ENCODE results near the gene GALR1. TPM values are rescaled to one million over a fixed set of nuclear protein-coding genes. Genes with fewer than 3 reads are reported as not detected.
"Not testable (repeated sequence)": the region's sequence is repeated elsewhere in the genome, so short reads cannot be mapped to it uniquely, and the experiment has no call there.

GALR1 gene
- total RNA-seq, 2 experiments from 2014 or later: not detected

GRCh38 chr18:77262643-77263465 lies 13.2 kb downstream of the GALR1 start:
- peaks cover 10% of the 10 kb centered on the region for H3K27me3 Mint-ChIP-seq
- H3K9me3 Mint-ChIP-seq: peaks cover 26% of the 10 kb centered on the region
- no peak for DNase-seq
- POLR2A ChIA-PET: no interaction called here
- peaks cover 2% of the 10 kb centered on the region for H3K36me3 Mint-ChIP-seq
- H3K27ac Mint-ChIP-seq: no peak overlapping the region
- no peak for ATAC-seq (ENCODE audit: low read depth)
- no peak overlapping the region for H3K4me3 Mint-ChIP-seq
- no peaks in the 10 kb centered on the region for H3K4me1 Mint-ChIP-seq

GRCh38 chr18:77263466-77263763 lies 13.8 kb downstream of the GALR1 start:
- no peaks in the 10 kb centered on the region for H3K4me1 Mint-ChIP-seq
- no peak for ATAC-seq (ENCODE audit: low read depth)

GRCh38 chr18:77267969-77268368 lies 18.3 kb downstream of the GALR1 start:
- ATAC-seq (ENCODE audit: low read depth) (no peak), DNase-seq (no peak)
- Mint-ChIP-seq H3K4me1 (no peaks in the 10 kb centered on the region), H3K36me3 (no peaks in the 10 kb centered on the region), H3K4me3 (no peak overlapping the region), H3K27me3 (peaks cover 27% of the 10 kb centered on the region), H3K9me3 (peaks cover 17% of the 10 kb centered on the region), H3K27ac (no peak overlapping the region)
- POLR2A ChIA-PET: no interaction called here

More at GRCh38 chr18:77263466-77263763, 13.8 kb downstream of the GALR1 start:
- no peaks in the 10 kb centered on the region for H3K36me3 Mint-ChIP-seq
- peaks cover 23% of the 10 kb centered on the region for H3K9me3 Mint-ChIP-seq
- POLR2A ChIA-PET: no interaction called here
- no peak for DNase-seq
- H3K4me3 Mint-ChIP-seq: no peak overlapping the region
- H3K27ac Mint-ChIP-seq: no peak overlapping the region
- H3K27me3 Mint-ChIP-seq: peaks cover 10% of the 10 kb centered on the region

- peaks cover 17% of the 10 kb centered on the region for H3K9me3 Mint-ChIP-seq
- DNase-seq (no peak), ATAC-seq (ENCODE audit: low read depth) (no peak)
- no peaks in the 10 kb centered on the region for H3K4me1 Mint-ChIP-seq
- H3K36me3 Mint-ChIP-seq: no peaks in the 10 kb centered on the region
- H3K27ac Mint-ChIP-seq: no peak overlapping the region
- H3K4me3 Mint-ChIP-seq: no peak overlapping the region
- H3K27me3 Mint-ChIP-seq: peaks cover 27% of the 10 kb centered on the region
- POLR2A ChIA-PET: no interaction called here
These were observed 18.8 kb downstream of the GALR1 start for GRCh38 chr18:77268456-77268855.

- Mint-ChIP-seq H3K27me3 (peaks cover 28% of the 10 kb centered on the region), H3K4me3 (no peak overlapping the region), H3K4me1 (no peaks in the 10 kb centered on the region), H3K9me3 (peaks cover 2% of the 10 kb centered on the region), H3K36me3 (peaks cover 2% of the 10 kb centered on the region), H3K27ac (no peak overlapping the region)
- no peak for ATAC-seq (ENCODE audit: low read depth)
- POLR2A ChIA-PET: no interaction called here
- DNase-seq: no peak
These were observed 22.2 kb downstream of the GALR1 start for GRCh38 chr18:77271576-77272481.

- ATAC-seq (ENCODE audit: low read depth); H3K4me1 Mint-ChIP-seq; H3K9me3 Mint-ChIP-seq; H3K27me3 Mint-ChIP-seq; H3K36me3 Mint-ChIP-seq; DNase-seq; H3K4me3 Mint-ChIP-seq; POLR2A ChIA-PET; H3K27ac Mint-ChIP-seq: not testable (repeated sequence)
These were observed 41.2 kb downstream of the GALR1 start for GRCh38 chr18:77290841-77291240.

- H3K4me3 Mint-ChIP-seq: no peak overlapping the region
- POLR2A ChIA-PET: no interaction called here
- no peak for DNase-seq
- H3K27me3 Mint-ChIP-seq: peaks cover 3% of the 10 kb centered on the region
- no peaks in the 10 kb centered on the region for H3K9me3 Mint-ChIP-seq
- H3K36me3 Mint-ChIP-seq: no peaks in the 10 kb centered on the region
- ATAC-seq (ENCODE audit: low read depth): no peak
- H3K4me1 Mint-ChIP-seq: no peaks in the 10 kb centered on the region
- H3K27ac Mint-ChIP-seq: no peak overlapping the region
These were observed 48.5 kb downstream of the GALR1 start for GRCh38 chr18:77298172-77298571.

- Mint-ChIP-seq H3K4me3 (no peak overlapping the region), H3K9me3 (no peaks in the 10 kb centered on the region), H3K27me3 (peaks cover 3% of the 10 kb centered on the region), H3K36me3 (no peaks in the 10 kb centered on the region), H3K27ac (no peak overlapping the region), H3K4me1 (no peaks in the 10 kb centered on the region)
- ATAC-seq (ENCODE audit: low read depth) (no peak), DNase-seq (no peak)
- POLR2A ChIA-PET: no interaction called here
These were observed 50.1 kb downstream of the GALR1 start for GRCh38 chr18:77299706-77300105.

GRCh38 chr18:77300579-77300978 lies 50.9 kb downstream of the GALR1 start:
- no peak for DNase-seq
- POLR2A ChIA-PET: no interaction called here
- Mint-ChIP-seq H3K27ac (no peak overlapping the region), H3K4me1 (no peaks in the 10 kb centered on the region), H3K36me3 (no peaks in the 10 kb centered on the region), H3K4me3 (no peak overlapping the region), H3K27me3 (peaks cover 3% of the 10 kb centered on the region), H3K9me3 (no peaks in the 10 kb centered on the region)
- ATAC-seq (ENCODE audit: low read depth): no peak

- ATAC-seq (ENCODE audit: low read depth) (no peak), DNase-seq (no peak)
- POLR2A ChIA-PET: no interaction called here
- Mint-ChIP-seq H3K27ac (no peak overlapping the region), H3K27me3 (no peaks in the 10 kb centered on the region), H3K9me3 (no peaks in the 10 kb centered on the region), H3K4me3 (no peak overlapping the region), H3K36me3 (no peaks in the 10 kb centered on the region), H3K4me1 (no peaks in the 10 kb centered on the region)
These were observed 54.6 kb downstream of the GALR1 start for GRCh38 chr18:77304268-77304667.

GRCh38 chr18:77305676-77306075 lies 56.0 kb downstream of the GALR1 start:
- no peak for ATAC-seq (ENCODE audit: low read depth)
- POLR2A ChIA-PET: no interaction called here
- H3K27ac Mint-ChIP-seq: no peak overlapping the region
- no peaks in the 10 kb centered on the region for H3K4me1 Mint-ChIP-seq
- H3K9me3 Mint-ChIP-seq: no peaks in the 10 kb centered on the region
- no peak overlapping the region for H3K4me3 Mint-ChIP-seq
- H3K36me3 Mint-ChIP-seq: no peaks in the 10 kb centered on the region
- H3K27me3 Mint-ChIP-seq: peaks cover 2% of the 10 kb centered on the region
- DNase-seq: no peak

GRCh38 chr18:77308216-77308615 lies 58.6 kb downstream of the GALR1 start:
- POLR2A ChIA-PET: interaction anchor here (0.5 kb wide), 1 partner anchor 150 kb away, joined by 3 read pairs; no protein-coding TSS in a partner anchor
- Mint-ChIP-seq H3K36me3 (no peaks in the 10 kb centered on the region), H3K27ac (no peak overlapping the region), H3K4me3 (no peak overlapping the region), H3K9me3 (no peaks in the 10 kb centered on the region), H3K4me1 (no peaks in the 10 kb centered on the region), H3K27me3 (peaks cover 6% of the 10 kb centered on the region)
- ATAC-seq (ENCODE audit: low read depth): no peak
- DNase-seq: no peak

- Mint-ChIP-seq H3K9me3 (no peaks in the 10 kb centered on the region), H3K4me3 (no peak overlapping the region), H3K4me1 (no peaks in the 10 kb centered on the region), H3K27me3 (peaks cover 8% of the 10 kb centered on the region), H3K27ac (no peak overlapping the region), H3K36me3 (no peaks in the 10 kb centered on the region)
- POLR2A ChIA-PET: no interaction called here
- no peak for DNase-seq
- no peak for ATAC-seq (ENCODE audit: low read depth)
These were observed 64.9 kb downstream of the GALR1 start for GRCh38 chr18:77314511-77314910.

- POLR2A ChIA-PET: no interaction called here
- H3K27me3 Mint-ChIP-seq: peaks cover 11% of the 10 kb centered on the region
These were observed 65.3 kb downstream of the GALR1 start for GRCh38 chr18:77314952-77315351.

More at GRCh38 chr18:77314952-77315351, 65.3 kb downstream of the GALR1 start:
- H3K4me1 Mint-ChIP-seq: no peaks in the 10 kb centered on the region
- DNase-seq: no peak
- H3K27ac Mint-ChIP-seq: no peak overlapping the region
- no peaks in the 10 kb centered on the region for H3K9me3 Mint-ChIP-seq
- H3K36me3 Mint-ChIP-seq: no peaks in the 10 kb centered on the region
- no peak overlapping the region for H3K4me3 Mint-ChIP-seq
- ATAC-seq (ENCODE audit: low read depth): no peak
